ENCODE results near the gene FGF14. TPM values are rescaled to one million over a fixed set of nuclear protein-coding genes. Genes with fewer than 3 reads are reported as not detected.

FGF14 gene
- polyA plus RNA-seq, 1 donor (not counting 4 experiments of a cell fraction or from before 2014, with no cell fraction given), result 0.09 TPM

GRCh38 chr13:101942038-101942437, 459.8 kb downstream of the FGF14 start:
- H3K9ac ChIP-seq (ENCODE audit: control insufficient read depth, extremely low read depth, insufficient read depth, low read length), result no peak overlapping the region
- no peaks in the 10 kb centered on the region for H3K9me3 ChIP-seq (ENCODE audit: control insufficient read depth, low read depth, low read length)
- no peak overlapping the region for H3K27ac ChIP-seq (ENCODE audit: control insufficient read depth, insufficient read depth, low read length)
- FAIRE-seq (no peak), DNase-seq (ENCODE audit: low read depth, low spot score) (peak; percentile 4)
- H3K27me3 ChIP-seq (ENCODE audit: control insufficient read depth, extremely low read depth, insufficient read depth, low read length), result no peaks in the 10 kb centered on the region
- no peak overlapping the region for H3K4me3 ChIP-seq (ENCODE audit: control insufficient read depth in 2 of 3, extremely low read depth in 1 of 3, insufficient read depth in 2 of 3, low read depth in 1 of 3, low read length in 3 of 3)
- dilution Hi-C loops (cut with MboI; ENCODE audit: extremely low pct_ligation_motif_present, low sequenced_read_pairs), result no loop called here
- peak in 2 of 3 experiments; percentile 71 to 79 for TF ChIP-seq CTCF (optimal IDR thresholded peaks at IDR 0.05 in 1 of 3, IDR thresholded peaks at IDR 0.05 in 1 of 3, conservative IDR thresholded peaks at IDR 0.05 in 1 of 3; ENCODE audit: extremely low read depth in 1 of 3, insufficient read depth in 2 of 3, low read length in 3 of 3)
- TF ChIP-seq EZH2 (IDR thresholded peaks at IDR 0.05; ENCODE audit: low read length), result no peak
- no peaks in the 10 kb centered on the region for H3K36me3 ChIP-seq (ENCODE audit: control insufficient read depth in 2 of 2, extremely low read depth in 1 of 2, insufficient read depth in 2 of 2, low read length in 2 of 2)
- H3K9me1 ChIP-seq (ENCODE audit: control insufficient read depth, extremely low read depth, insufficient read depth, low read length), result no peaks in the 10 kb centered on the region
- H3K4me1 ChIP-seq (ENCODE audit: control insufficient read depth, extremely low read depth, insufficient read depth, low read length), result no peaks in the 10 kb centered on the region
- H4K20me1 ChIP-seq (ENCODE audit: control insufficient read depth, extremely low read depth, insufficient read depth, low read length), result no peaks in the 10 kb centered on the region
- no peaks in the 10 kb centered on the region for H3K79me2 ChIP-seq (ENCODE audit: control insufficient read depth, insufficient read depth, low read length)
- no peak overlapping the region for H2AFZ ChIP-seq (ENCODE audit: control insufficient read depth, low read length)
- no peak overlapping the region for H3K4me2 ChIP-seq (ENCODE audit: control insufficient read depth, extremely low read depth, insufficient read depth, low read depth, low read length)

GRCh38 chr13:101941095-101941783, 460.6 kb downstream of the FGF14 start:
- Histone ChIP-seq H3K27me3 (ENCODE audit: control insufficient read depth, extremely low read depth, insufficient read depth, low read length) (no peaks in the 10 kb centered on the region), H3K27ac (ENCODE audit: control insufficient read depth, insufficient read depth, low read length) (no peak overlapping the region), H3K9me3 (ENCODE audit: control insufficient read depth, low read depth, low read length) (no peaks in the 10 kb centered on the region), H3K79me2 (ENCODE audit: control insufficient read depth, insufficient read depth, low read length) (no peaks in the 10 kb centered on the region), H3K9me1 (ENCODE audit: control insufficient read depth, extremely low read depth, insufficient read depth, low read length) (no peaks in the 10 kb centered on the region), H3K4me2 (ENCODE audit: control insufficient read depth, extremely low read depth, insufficient read depth, low read depth, low read length) (no peak overlapping the region), H4K20me1 (ENCODE audit: control insufficient read depth, extremely low read depth, insufficient read depth, low read length) (no peaks in the 10 kb centered on the region), H3K4me3 (ENCODE audit: control insufficient read depth in 2 of 3, extremely low read depth in 1 of 3, insufficient read depth in 2 of 3, low read depth in 1 of 3, low read length in 3 of 3) (no peak overlapping the region), H3K36me3 (ENCODE audit: control insufficient read depth in 2 of 2, extremely low read depth in 1 of 2, insufficient read depth in 2 of 2, low read length in 2 of 2) (no peaks in the 10 kb centered on the region), H3K9ac (ENCODE audit: control insufficient read depth, extremely low read depth, insufficient read depth, low read length) (no peak overlapping the region), H3K4me1 (ENCODE audit: control insufficient read depth, extremely low read depth, insufficient read depth, low read length) (no peaks in the 10 kb centered on the region), H2AFZ (ENCODE audit: control insufficient read depth, low read length) (no peak overlapping the region)
- dilution Hi-C loops (cut with MboI; ENCODE audit: extremely low pct_ligation_motif_present, low sequenced_read_pairs), result no loop called here
- DNase-seq (ENCODE audit: low read depth, low spot score), result no peak
- no peak for TF ChIP-seq EZH2 (IDR thresholded peaks at IDR 0.05; ENCODE audit: low read length)
- peak; percentile 21 to 33 (median 26) for TF ChIP-seq CTCF (optimal IDR thresholded peaks at IDR 0.05 in 1 of 3, IDR thresholded peaks at IDR 0.05 in 1 of 3, conservative IDR thresholded peaks at IDR 0.05 in 1 of 3; ENCODE audit: extremely low read depth in 1 of 3, insufficient read depth in 2 of 3, low read length in 3 of 3)
- FAIRE-seq, result no peak

Measured in keratinocyte (primary cell).